ENCODE data around the gene MYL5.
"Not testable (repeated sequence)": the region's sequence is repeated elsewhere in the genome, so short reads cannot be mapped to it uniquely, and the experiment has no call there.

MYL5 gene

DNA sequence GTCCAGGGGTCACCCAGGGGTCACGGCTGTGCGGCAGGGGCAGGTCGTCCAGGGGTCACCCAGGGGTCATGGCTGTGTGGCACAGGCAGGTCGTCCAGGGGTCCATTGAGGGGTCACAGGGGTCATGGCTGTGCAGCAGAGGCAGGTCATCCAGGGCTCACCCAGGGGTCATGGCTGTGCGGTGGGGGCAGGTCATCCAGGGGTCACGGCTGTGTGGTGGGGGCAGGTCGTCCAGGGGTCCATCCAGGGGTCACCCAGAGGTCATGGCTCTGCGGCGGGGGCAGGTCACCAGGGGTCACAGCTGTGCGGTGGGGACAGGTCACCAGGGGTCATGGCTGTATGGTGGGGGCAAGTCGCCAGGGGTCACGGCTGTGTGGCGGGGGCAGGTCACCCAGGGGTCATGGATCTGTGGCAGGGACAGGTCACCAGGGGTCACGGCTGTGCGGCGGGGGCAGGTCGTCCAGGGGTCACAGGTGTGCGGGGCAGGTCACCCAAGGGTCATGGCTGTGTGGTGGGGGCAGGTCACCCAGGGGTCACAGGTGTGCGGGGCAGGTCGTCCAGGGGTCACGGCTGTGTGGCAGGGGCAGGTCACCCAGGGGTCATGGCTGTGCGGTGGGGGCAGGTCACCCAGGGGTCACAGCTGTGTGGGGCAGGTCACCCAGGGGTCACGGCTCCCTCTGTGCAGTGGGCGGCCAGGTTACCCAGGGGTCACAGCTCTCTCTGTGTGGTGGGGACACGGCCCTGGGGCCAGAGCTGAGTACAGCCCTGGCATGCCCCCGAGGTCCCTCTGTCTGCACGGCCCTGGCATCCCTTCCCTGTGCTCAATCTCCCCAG, 16.3 kb upstream of the MYL5 start:
- DNase-seq, result no peak

DNA sequence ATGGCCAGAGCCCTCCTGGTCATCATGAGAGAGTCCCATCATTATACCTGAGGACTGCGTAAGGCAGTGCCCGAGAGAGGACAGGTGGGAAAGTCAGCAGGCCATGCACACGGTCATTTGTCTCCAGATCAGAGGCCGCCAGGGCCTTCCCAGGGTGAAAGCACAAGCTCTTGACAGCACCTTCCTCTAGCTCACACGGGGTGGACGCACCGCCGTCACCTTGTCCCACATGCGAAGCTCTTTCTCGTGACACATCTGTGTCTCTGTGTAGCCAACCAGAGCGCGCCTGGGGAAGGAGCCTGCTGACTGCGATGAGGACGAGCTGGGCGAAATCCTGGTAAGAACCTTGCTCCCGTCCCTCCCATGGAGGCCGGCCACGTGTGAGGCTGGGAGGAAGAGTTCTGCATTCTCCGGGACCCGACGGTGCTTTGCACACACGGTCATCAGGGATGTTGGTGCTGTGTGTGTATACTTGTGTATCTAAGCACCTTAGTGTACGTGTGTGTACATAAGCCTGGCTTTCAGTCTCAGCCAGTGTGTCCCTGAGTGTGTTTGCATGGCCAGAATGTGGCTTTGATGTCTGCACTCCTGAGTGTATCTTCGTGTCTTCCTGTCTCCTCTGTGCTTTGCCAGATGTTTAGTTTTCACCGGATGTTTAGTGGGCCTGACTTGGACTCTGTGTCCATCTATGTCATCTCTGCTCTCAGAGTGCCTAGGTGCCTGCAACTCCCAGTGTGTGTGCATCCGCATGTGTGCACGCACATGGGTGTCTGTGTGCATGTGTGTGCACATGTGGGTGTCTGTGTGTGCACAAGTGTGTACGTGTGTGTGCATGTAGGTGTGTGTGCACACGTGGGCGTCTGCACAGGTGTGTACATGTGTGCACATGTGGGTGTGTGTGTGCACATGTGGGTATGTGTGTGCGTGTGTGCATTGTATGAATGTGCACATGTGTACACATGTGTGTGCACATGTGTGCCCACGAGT, 15.4 kb upstream of the MYL5 start:
- DNase-seq, result no peak

DNA sequence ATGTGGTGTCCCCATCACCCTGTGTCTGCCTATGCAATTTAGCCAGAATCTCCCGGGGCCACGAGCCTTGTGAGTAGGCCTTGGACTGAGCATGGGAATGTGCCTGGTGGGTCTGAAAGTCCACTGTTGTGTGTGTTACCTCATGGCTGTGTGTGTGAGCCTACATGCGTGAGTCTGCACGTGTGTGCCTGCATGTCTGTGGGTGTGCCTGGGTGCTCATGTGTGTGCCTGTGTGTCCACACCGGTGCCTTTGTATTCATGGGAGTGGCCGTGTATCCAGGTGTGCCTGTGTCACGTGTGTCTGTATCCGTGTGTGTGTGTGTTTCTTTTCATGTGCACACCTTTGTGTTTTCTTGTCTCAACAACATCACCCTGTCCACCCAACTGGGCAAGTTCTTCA, 14.5 kb upstream of the MYL5 start:
- DNase-seq, result no peak

DNA sequence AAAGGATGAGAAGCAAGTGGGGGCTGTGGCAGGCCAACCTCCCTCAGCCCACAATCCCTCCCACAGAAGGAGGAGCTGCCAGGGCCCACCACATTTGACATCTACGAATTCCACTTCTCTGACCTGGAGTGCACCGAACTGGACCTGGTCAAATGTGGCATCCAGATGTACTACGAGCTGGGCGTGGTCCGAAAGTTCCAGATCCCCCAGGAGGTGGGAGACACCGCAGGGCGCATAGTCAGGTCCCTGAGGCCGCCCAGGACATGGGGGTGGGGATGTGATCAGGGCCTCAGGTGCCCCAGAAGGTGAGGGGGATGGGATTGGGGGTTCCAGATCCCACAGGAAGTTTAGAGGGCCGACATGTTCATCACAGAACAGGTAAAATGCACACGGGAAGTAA, 13.9 kb upstream of the MYL5 start:
- DNase-seq, result no peak

GRCh38 chr4:661231-661630, 13.1 kb upstream of the MYL5 start:
- DNase-seq, result no peak

- DNase-seq, result no peak
Measured at GRCh38 chr4:661881-662761, 12.2 kb upstream of the MYL5 start.

DNA sequence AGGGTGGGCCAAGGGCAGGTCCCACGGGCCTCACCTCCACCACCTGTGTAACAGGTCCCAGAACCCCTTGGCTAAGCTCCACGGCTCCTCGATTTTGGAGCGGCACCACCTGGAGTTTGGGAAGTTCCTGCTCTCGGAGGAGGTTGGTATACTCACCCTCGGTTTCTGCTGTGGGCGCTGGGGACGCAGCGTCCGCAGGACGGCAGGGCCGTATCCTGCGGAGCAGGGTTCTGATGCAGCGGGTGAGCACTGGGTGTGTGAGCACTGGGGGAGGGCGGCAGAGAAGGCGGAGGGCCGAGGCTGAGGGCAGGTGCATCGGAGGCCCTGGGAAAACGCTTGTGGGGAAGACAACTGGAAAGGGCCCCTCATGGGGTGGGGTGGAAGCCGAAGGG, 11.3 kb upstream of the MYL5 start:
- no peak for DNase-seq

- DNase-seq, result peak; percentile 81
Measured at GRCh38 chr4:663438-664428, 10.6 kb upstream of the MYL5 start.

DNA sequence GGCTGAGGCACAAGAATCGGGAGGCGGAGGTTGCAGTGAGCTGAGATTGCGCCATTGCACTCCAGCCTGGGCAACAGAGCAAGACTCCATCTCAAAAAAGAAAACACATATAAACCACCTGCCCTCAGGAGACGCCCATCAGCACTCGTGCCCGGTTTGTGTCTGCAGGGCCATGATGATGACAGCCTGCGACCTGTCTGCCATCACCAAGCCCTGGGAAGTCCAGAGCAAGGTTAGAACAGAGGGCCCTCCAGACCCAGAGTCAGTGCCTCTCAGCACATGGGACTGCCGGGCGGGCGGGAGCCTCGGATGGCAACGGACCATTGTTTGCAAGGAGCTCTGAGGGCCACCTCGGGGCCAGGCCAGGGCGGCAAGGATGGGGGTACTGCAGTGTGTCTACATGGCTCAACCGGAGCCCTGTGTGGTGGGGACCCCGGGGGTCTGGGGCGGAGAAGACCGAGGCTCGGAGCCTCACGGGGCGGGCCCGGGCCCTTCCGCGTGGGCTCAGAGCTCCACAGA, 9.6 kb upstream of the MYL5 start:
- no peak for DNase-seq

GRCh38 chr4:665381-665750, 9.0 kb upstream of the MYL5 start:
- DNase-seq, result no peak

DNA sequence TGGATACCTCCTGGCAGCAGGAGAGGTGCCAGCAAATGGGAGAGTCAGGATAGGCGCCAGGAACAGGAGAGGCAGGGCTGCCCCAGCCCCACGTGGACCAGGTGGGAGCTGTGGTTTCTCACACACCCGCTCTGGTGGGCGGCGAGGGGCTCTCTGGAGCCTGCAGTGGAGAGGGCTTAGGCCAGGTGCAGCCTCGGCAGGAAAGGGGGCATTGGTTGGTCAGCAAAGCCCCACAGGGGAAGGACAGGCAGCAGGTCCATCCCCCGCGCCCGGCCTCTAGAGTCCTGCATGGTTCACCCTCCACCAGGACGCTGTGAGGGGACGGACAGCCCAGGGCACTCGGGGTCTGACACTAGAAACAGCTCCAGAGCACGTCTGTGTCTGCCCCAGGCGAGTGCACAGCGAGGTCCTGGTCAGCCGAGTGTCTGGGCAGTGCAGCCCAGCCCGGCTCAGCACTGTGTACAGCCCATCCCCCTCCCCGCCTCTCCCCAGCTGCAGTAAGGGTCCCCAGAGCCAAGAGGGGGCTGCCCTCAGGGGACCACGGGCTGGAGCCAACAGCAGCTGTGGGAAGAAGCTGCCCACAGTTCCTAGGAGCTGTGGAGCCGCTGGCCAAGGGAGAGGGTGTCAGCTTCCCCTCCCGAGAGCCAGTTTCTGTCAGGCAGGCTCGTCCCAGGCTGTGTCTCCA, 8.4 kb upstream of the MYL5 start:
- no peak for DNase-seq

GRCh38 chr4:666436-666810, 7.9 kb upstream of the MYL5 start:
- DNase-seq, result no peak

DNA sequence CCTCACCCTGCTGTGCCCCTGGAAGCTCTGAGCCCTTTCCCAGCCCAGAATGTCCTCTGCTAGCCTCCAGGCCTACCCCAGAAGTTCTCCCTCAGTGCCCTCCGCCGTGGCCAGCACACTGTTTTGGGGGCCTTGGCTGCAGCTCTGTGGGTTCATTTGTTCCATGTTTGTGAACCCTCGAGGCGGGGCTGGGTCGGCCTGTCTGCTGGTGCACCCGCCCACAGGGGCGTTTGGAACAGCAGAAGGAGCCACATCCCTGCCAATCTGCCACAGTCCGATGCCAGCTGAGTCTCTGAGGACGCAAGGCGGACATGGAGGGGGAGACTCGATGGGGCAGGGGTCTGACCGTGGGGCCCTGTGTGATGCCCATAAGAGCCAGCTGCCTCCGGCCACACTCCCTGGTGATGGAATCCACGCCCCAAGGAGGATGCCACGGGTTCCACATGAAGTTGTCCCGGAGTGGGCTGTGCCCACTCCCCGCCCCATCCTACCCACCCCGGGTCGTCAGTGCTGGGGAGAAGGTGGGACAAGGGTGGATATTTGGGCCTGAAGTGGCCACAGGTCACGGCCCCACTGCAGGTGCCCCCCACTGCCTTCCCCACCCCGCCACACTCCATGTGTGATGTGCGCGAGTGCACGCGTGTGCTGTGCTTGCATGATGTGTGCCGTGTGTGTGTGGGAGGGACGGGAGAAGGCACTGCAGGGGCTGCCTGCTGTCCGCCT, 7.4 kb upstream of the MYL5 start:
- DNase-seq, result no peak

- no peak for DNase-seq
Measured at GRCh38 chr4:667545-667925, 6.8 kb upstream of the MYL5 start.

- DNase-seq, result not testable (repeated sequence)
Measured at GRCh38 chr4:668219-668618, 6.1 kb upstream of the MYL5 start.

DNA sequence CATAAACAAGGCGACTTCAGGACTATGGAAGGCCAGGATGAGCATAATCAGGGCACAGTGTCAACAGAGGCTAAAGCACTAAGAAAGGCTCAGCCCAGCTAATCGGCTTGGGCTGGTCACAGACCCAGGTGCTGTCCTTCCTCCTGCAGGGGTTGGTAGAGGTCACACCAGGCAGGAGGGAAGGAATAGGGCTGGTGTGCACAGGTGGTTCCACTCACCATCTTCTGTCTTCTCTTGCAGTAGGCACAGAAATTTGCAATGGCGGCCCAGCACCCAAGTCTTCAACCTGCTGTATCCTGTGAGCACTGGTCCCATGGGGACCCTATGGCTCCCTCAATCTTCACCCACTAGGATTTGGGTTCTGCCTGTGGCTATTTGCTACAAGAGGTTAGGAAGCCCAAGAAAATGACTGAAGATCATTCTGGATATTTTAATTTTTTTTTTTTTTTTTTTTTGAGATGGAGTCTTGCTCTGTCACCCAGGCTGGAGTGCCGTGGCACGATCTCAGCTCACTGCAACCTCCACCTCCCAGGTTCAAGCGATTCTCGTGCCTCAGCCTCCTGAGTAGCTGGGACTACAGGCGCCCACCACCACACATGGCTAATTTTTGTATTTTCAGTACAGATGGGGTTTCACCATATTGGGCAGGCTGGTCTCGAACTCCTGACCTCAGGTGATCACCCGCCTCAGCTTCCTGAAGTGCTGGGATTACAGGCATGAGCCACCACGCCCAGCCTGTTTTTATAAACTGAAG, 4.4 kb upstream of the MYL5 start:
- DNase-seq, result not testable (repeated sequence)

DNA sequence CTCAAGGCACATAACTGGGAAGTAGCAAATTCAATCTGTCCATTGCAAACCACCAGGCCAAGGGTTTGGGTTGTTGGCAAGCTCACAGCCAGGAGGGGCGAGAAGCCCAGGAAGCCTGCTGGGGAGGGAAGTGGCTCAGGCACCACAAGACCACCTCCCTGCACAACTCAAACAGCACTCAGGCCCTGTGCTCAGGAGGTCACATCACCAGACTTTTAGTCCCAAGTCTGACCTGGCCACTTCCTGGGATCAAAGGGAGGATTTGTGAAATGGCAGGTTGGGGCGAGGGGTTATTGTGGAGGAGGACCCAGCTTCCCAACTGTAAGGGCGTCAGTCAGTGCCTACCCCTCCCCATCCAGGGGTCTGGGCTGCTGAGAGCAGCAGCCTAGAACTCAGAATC, 2.6 kb upstream of the MYL5 start:
- DNase-seq, result no peak

- DNase-seq, result no peak
Measured at GRCh38 chr4:673349-674091, 822 bp upstream of the MYL5 start.
